ENCODE results near the gene PSMG3.

PSMG3 gene

GRCh38 chr7:1578513-1578912 lies 8.7 kb upstream of the PSMG3 start:
- no peak for DNase-seq

GRCh38 chr7:1576521-1577253 lies 6.9 kb upstream of the PSMG3 start:
- DNase-seq: no peak

- no peak for DNase-seq
These were observed 6.0 kb upstream of the PSMG3 start for GRCh38 chr7:1575809-1576208.

- DNase-seq: no peak
These were observed 2.4 kb upstream of the PSMG3 start for GRCh38 chr7:1572111-1572822.

- DNase-seq: no peak
These were observed 396 bp downstream of the PSMG3 start for GRCh38 chr7:1569440-1569832.

GRCh38 chr7:1569016-1569415 lies 816 bp downstream of the PSMG3 start:
- no peak for DNase-seq

GRCh38 chr7:1567896-1568510 lies 1.8 kb downstream of the PSMG3 start:
- DNase-seq: no peak

- DNase-seq: no peak
These were observed 2.6 kb downstream of the PSMG3 start for GRCh38 chr7:1567049-1567771.

GRCh38 chr7:1566687-1567048 lies 3.2 kb downstream of the PSMG3 start:
- DNase-seq: no peak

- DNase-seq: no peak
These were observed 5.2 kb downstream of the PSMG3 start for GRCh38 chr7:1564603-1565022.

- no peak for DNase-seq
These were observed 5.7 kb downstream of the PSMG3 start for GRCh38 chr7:1563981-1564602.

- DNase-seq: no peak
These were observed 7.2 kb downstream of the PSMG3 start for GRCh38 chr7:1562597-1563051.

- DNase-seq: no peak
These were observed 7.7 kb downstream of the PSMG3 start for GRCh38 chr7:1562116-1562515.

GRCh38 chr7:1561036-1561940 lies 8.5 kb downstream of the PSMG3 start:
- DNase-seq: no peak

GRCh38 chr7:1560620-1561031 lies 9.2 kb downstream of the PSMG3 start:
- DNase-seq: no peak

- DNase-seq: no peak
These were observed 9.9 kb downstream of the PSMG3 start for GRCh38 chr7:1559626-1560590.

GRCh38 chr7:1558841-1559625 lies 10.8 kb downstream of the PSMG3 start:
- DNase-seq: no peak

GRCh38 chr7:1558181-1558811 lies 11.5 kb downstream of the PSMG3 start:
- no peak for DNase-seq

- no peak for DNase-seq
These were observed 12.1 kb downstream of the PSMG3 start for GRCh38 chr7:1557771-1558170.

Data from bone marrow (tissue), 2 donors.